Fibroblast of skin of back (primary cell): ENCODE data around the gene HOXA13.

Experiments
- DNase-seq: peaks from one replicate; pipeline ENCODE4 v3.0.0-alpha.2; 2013

HOXA13 gene

GRCh38 chr7:27157702-27158431, 42.0 kb downstream of the HOXA13 start:
- DNase-seq: no peak

GRCh38 chr7:27156916-27157701, 42.8 kb downstream of the HOXA13 start:
- DNase-seq: no peak

GRCh38 chr7:27156508-27156898, 43.4 kb downstream of the HOXA13 start, which contains the start of gene HOXA7:
Gene HOXA7 (minus strand): TSS chr7:27156675. CDS start chr7:27156545, 130 bp downstream.
- no peak for DNase-seq

- DNase-seq: no peak
Measured at GRCh38 chr7:27155816-27156507, 43.9 kb downstream of the HOXA13 start.

- DNase-seq: no peak
Measured at GRCh38 chr7:27154901-27155815, 44.7 kb downstream of the HOXA13 start.

GRCh38 chr7:27154369-27154768, 45.5 kb downstream of the HOXA13 start:
- DNase-seq: no peak

GRCh38 chr7:27153526-27153925, 46.4 kb downstream of the HOXA13 start:
- no peak for DNase-seq

- DNase-seq: no peak
Measured at GRCh38 chr7:27152816-27153442, 47.0 kb downstream of the HOXA13 start.

- DNase-seq: no peak
Measured at GRCh38 chr7:27151931-27152815, 47.7 kb downstream of the HOXA13 start, which contains the start of gene HOXA3. Gene HOXA3 (minus strand): TSS chr7:27152583. CDS start chr7:27110640, 41,943 bp downstream.

GRCh38 chr7:27151341-27151930, 48.5 kb downstream of the HOXA13 start:
- no peak for DNase-seq

- peak; percentile 49 for DNase-seq
Measured at GRCh38 chr7:27150568-27151340, 49.1 kb downstream of the HOXA13 start.

- no peak for DNase-seq
Measured at GRCh38 chr7:27149842-27150567, 49.9 kb downstream of the HOXA13 start.

- no peak for DNase-seq
Measured at GRCh38 chr7:27148756-27149641, 50.9 kb downstream of the HOXA13 start.

GRCh38 chr7:27148031-27148755, 51.7 kb downstream of the HOXA13 start:
- DNase-seq: no peak

- DNase-seq: no peak
Measured at GRCh38 chr7:27147199-27148030, 52.5 kb downstream of the HOXA13 start, which contains the start of gene HOXA6. Gene HOXA6 (minus strand): TSS chr7:27147774. CDS start chr7:27147749, 25 bp downstream.
